NB4 (cell line): ENCODE data around the gene HDAC9.

Experiments used
- CTCF ChIP-seq: IDR thresholded peaks from one replicate; pipeline ENCODE4 v1.5.1; 2012; ENCODE audit warnings: low read depth, low read length
- MAX ChIP-seq: IDR thresholded peaks from 2 replicates; pipeline ENCODE4 v1.6.1; 2011; ENCODE audit warnings: low read depth, low read length
- MYC ChIP-seq: IDR thresholded peaks from 2 replicates; pipeline ENCODE4 v1.6.1; 2011; ENCODE audit warnings: low read depth, low read length
- POLR2A ChIP-seq: IDR thresholded peaks from 2 replicates; pipeline ENCODE4 v1.6.1; 2011; ENCODE audit warnings: mild to moderate bottlenecking; ENCODE audit not compliant: insufficient read length; ENCODE audit errors: extremely low read depth

GRCh38 chr7:18846765-18847215, 351.2 kb downstream of the HDAC9 start:
- TF ChIP-seq CTCF: no peak
- no peak for TF ChIP-seq MAX
- TF ChIP-seq MYC: no peak
- no peak for TF ChIP-seq POLR2A
